Measurements from ENCODE around the gene COL4A1. TPM values are rescaled to one million over a fixed set of nuclear protein-coding genes. Genes with fewer than 3 reads are reported as not detected.

The COL4A1 gene
- polyA plus RNA-seq, 1 of the 3 experiments (the other 2 are of a cell fraction) = 30.3 TPM

DNA sequence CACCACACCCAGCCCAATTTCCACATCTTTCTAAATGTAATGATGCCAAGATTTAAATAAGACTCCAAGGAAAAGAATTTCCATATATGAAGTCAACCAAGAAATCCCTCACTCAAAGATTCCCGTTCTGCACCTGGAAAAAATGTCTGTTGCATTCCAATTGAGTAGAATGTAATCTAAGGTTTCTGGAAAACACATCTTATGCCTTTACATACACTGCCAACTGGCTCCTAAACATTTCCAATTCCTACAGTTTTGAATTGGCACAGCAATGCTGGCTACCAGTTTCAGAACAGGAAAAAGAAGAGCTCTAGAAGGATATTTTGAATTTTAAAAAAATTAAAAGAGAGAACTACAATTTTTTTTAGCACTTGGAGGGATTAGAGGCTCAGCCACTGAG is 43.1 kb upstream of the COL4A1 start:
- Histone ChIP-seq H3K4me2 (no peak overlapping the region), H3K9me2 (no peaks in the 10 kb centered on the region), H3K9ac (no peak overlapping the region), H3K79me2 (ENCODE audit: insufficient read depth) (peaks cover 82% of the 10 kb centered on the region), H3K4me3 (ENCODE audit: low read depth in 2 of 2, low read length in 1 of 2) (no peak overlapping the region), H3K9me3 (no peaks in the 10 kb centered on the region), H3K36me3 (replicated peaks in 1 of 2; ENCODE audit: control insufficient read depth in 1 of 2, insufficient read depth in 2 of 2, low read length in 1 of 2) (peaks cover 0 to 9% of the 10 kb centered on the region in 2 experiments), H3K27ac (ENCODE audit: low read depth in 2 of 2, low read length in 1 of 2) (no peak overlapping the region), H3K4me1 (ENCODE audit: control insufficient read depth in 1 of 2, insufficient read depth in 2 of 2, low read depth in 1 of 2, low read length in 1 of 2) (peaks cover 10 to 30% of the 10 kb centered on the region in 2 experiments; a peak in 2 of 4 replicates), H3F3A (replicated peaks; ENCODE audit: insufficient read depth) (peaks cover 33% of the 10 kb centered on the region), H4K20me1 (ENCODE audit: insufficient read depth) (no peaks in the 10 kb centered on the region), H3K27me3 (ENCODE audit: insufficient read depth) (no peaks in the 10 kb centered on the region), H2AFZ (ENCODE audit: low read depth) (no peak overlapping the region)
- TF ChIP-seq, protein P1, sequence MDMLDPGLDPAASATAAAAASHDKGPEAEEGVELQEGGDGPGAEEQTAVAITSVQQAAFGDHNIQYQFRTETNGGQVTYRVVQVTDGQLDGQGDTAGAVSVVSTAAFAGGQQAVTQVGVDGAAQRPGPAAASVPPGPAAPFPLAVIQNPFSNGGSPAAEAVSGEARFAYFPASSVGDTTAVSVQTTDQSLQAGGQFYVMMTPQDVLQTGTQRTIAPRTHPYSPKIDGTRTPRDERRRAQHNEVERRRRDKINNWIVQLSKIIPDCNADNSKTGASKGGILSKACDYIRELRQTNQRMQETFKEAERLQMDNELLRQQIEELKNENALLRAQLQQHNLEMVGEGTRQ (IDR thresholded peaks at IDR 0.05; ENCODE audit: borderline replicate concordance, low read depth, low read length) = no peak
- TF ChIP-seq, protein P2, sequence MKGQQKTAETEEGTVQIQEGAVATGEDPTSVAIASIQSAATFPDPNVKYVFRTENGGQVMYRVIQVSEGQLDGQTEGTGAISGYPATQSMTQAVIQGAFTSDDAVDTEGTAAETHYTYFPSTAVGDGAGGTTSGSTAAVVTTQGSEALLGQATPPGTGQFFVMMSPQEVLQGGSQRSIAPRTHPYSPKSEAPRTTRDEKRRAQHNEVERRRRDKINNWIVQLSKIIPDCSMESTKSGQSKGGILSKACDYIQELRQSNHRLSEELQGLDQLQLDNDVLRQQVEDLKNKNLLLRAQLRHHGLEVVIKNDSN (IDR thresholded peaks at IDR 0.05; ENCODE audit: borderline replicate concordance, low read depth) = no peak
- no peak for TF ChIP-seq RCOR1 (IDR thresholded peaks at IDR 0.05; ENCODE audit: low read length)
- TF ChIP-seq TEAD4 (IDR thresholded peaks at IDR 0.05; ENCODE audit: borderline replicate concordance, insufficient read depth) = no peak
- TF ChIP-seq, protein P3, sequence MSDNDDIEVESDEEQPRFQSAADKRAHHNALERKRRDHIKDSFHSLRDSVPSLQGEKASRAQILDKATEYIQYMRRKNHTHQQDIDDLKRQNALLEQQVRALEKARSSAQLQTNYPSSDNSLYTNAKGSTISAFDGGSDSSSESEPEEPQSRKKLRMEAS (IDR thresholded peaks at IDR 0.05; ENCODE audit: low read depth) = no peak
- no peak for TF ChIP-seq SIN3A (IDR thresholded peaks at IDR 0.05; ENCODE audit: borderline replicate concordance, low read depth, low read length)
- no peak for TF ChIP-seq JUND (IDR thresholded peaks at IDR 0.05)
- no peak for TF ChIP-seq MXI1 (IDR thresholded peaks at IDR 0.05; ENCODE audit: low read depth, low read length)
- TF ChIP-seq RXRA (IDR thresholded peaks at IDR 0.05; ENCODE audit: borderline replicate concordance, low read depth) = no peak
- TF ChIP-seq, protein P4, sequence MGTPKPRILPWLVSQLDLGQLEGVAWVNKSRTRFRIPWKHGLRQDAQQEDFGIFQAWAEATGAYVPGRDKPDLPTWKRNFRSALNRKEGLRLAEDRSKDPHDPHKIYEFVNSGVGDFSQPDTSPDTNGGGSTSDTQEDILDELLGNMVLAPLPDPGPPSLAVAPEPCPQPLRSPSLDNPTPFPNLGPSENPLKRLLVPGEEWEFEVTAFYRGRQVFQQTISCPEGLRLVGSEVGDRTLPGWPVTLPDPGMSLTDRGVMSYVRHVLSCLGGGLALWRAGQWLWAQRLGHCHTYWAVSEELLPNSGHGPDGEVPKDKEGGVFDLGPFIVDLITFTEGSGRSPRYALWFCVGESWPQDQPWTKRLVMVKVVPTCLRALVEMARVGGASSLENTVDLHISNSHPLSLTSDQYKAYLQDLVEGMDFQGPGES (IDR thresholded peaks at IDR 0.05; ENCODE audit: low read depth, low read length) = no peak
- WGBS (ENCODE audit: low lambda C conversion rate) = 88% methylated on average over 1 of the region's 1 CpG
- ChIA-PET CTCF (interaction anchor here (1.5 kb wide), 1 partner anchor 9 kb away, joined by 4 read pairs; no protein-coding TSS in a partner anchor), POLR2A (no interaction called here)
- no peak for DNase-seq

DNA sequence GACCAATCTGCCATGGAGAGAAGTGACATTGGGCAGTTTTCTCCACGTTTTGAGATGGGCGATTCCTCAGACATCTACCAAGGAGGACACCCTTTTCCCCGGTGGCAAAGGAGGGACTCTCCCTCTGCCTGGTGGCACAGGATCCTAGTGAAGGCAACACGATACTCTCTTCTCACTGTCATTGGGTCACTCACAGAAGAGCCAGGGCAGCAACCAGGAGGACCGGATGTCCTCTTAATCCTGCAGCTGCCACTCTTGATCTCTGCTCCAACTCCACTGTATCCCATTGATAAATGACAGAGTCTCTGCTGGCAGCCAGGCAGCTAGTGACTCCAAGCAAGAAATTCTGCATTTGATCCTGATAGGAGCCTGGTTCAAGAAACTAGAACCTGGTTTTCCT is 42.3 kb upstream of the COL4A1 start:
- no peak overlapping the region for H3K4me3 ChIP-seq (ENCODE audit: low read depth in 2 of 2, low read length in 1 of 2)
- no peak for DNase-seq
- no peak overlapping the region for H3K4me2 ChIP-seq
- no peak overlapping the region for H3K9ac ChIP-seq
- POLR2A ChIA-PET = no interaction called here
- H3K27ac ChIP-seq (ENCODE audit: low read depth in 2 of 2, low read length in 1 of 2) = peak overlapping the region in 1 of 2 experiments; percentile 88; a peak in 2 of 4 replicates
- H3K9me3 ChIP-seq = no peaks in the 10 kb centered on the region
- CTCF ChIA-PET = no interaction called here
- H3K9me2 ChIP-seq = no peaks in the 10 kb centered on the region
- H3K27me3 ChIP-seq (ENCODE audit: insufficient read depth) = no peaks in the 10 kb centered on the region
- peaks cover 0 to 13% of the 10 kb centered on the region in 2 experiments for H3K36me3 ChIP-seq (replicated peaks in 1 of 2; ENCODE audit: control insufficient read depth in 1 of 2, insufficient read depth in 2 of 2, low read length in 1 of 2)
- no peaks in the 10 kb centered on the region for H4K20me1 ChIP-seq (ENCODE audit: insufficient read depth)
- H3K4me1 ChIP-seq (ENCODE audit: control insufficient read depth in 1 of 2, insufficient read depth in 2 of 2, low read depth in 1 of 2, low read length in 1 of 2) = peaks cover 8 to 30% of the 10 kb centered on the region in 2 experiments; a peak in 2 of 4 replicates
- H3F3A ChIP-seq (replicated peaks; ENCODE audit: insufficient read depth) = peaks cover 38% of the 10 kb centered on the region
- peaks cover 82% of the 10 kb centered on the region for H3K79me2 ChIP-seq (ENCODE audit: insufficient read depth)
- 93% methylated on average over 4 of the region's 5 CpGs for WGBS (ENCODE audit: low lambda C conversion rate)
- no peak overlapping the region for H2AFZ ChIP-seq (ENCODE audit: low read depth)
- TF ChIP-seq SIN3A (IDR thresholded peaks at IDR 0.05; ENCODE audit: borderline replicate concordance, low read depth, low read length) (no peak), JUND (IDR thresholded peaks at IDR 0.05) (no peak), MXI1 (IDR thresholded peaks at IDR 0.05; ENCODE audit: low read depth, low read length) (no peak), FOSL2 (IDR thresholded peaks at IDR 0.05; ENCODE audit: borderline replicate concordance, low read depth) (no peak), TEAD4 (IDR thresholded peaks at IDR 0.05; ENCODE audit: borderline replicate concordance, insufficient read depth) (no peak), RFX5 (IDR thresholded peaks at IDR 0.05; ENCODE audit: low read length) (no peak), MEF2A (IDR thresholded peaks at IDR 0.05; ENCODE audit: borderline replicate concordance, low read depth) (no peak)
- TF ChIP-seq, protein P5, sequence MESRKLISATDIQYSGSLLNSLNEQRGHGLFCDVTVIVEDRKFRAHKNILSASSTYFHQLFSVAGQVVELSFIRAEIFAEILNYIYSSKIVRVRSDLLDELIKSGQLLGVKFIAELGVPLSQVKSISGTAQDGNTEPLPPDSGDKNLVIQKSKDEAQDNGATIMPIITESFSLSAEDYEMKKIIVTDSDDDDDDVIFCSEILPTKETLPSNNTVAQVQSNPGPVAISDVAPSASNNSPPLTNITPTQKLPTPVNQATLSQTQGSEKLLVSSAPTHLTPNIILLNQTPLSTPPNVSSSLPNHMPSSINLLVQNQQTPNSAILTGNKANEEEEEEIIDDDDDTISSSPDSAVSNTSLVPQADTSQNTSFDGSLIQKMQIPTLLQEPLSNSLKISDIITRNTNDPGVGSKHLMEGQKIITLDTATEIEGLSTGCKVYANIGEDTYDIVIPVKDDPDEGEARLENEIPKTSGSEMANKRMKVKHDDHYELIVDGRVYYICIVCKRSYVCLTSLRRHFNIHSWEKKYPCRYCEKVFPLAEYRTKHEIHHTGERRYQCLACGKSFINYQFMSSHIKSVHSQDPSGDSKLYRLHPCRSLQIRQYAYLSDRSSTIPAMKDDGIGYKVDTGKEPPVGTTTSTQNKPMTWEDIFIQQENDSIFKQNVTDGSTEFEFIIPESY (IDR thresholded peaks at IDR 0.05; ENCODE audit: borderline replicate concordance, low read depth) = no peak
- TF ChIP-seq, protein P6, sequence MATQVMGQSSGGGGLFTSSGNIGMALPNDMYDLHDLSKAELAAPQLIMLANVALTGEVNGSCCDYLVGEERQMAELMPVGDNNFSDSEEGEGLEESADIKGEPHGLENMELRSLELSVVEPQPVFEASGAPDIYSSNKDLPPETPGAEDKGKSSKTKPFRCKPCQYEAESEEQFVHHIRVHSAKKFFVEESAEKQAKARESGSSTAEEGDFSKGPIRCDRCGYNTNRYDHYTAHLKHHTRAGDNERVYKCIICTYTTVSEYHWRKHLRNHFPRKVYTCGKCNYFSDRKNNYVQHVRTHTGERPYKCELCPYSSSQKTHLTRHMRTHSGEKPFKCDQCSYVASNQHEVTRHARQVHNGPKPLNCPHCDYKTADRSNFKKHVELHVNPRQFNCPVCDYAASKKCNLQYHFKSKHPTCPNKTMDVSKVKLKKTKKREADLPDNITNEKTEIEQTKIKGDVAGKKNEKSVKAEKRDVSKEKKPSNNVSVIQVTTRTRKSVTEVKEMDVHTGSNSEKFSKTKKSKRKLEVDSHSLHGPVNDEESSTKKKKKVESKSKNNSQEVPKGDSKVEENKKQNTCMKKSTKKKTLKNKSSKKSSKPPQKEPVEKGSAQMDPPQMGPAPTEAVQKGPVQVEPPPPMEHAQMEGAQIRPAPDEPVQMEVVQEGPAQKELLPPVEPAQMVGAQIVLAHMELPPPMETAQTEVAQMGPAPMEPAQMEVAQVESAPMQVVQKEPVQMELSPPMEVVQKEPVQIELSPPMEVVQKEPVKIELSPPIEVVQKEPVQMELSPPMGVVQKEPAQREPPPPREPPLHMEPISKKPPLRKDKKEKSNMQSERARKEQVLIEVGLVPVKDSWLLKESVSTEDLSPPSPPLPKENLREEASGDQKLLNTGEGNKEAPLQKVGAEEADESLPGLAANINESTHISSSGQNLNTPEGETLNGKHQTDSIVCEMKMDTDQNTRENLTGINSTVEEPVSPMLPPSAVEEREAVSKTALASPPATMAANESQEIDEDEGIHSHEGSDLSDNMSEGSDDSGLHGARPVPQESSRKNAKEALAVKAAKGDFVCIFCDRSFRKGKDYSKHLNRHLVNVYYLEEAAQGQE (IDR thresholded peaks at IDR 0.05; ENCODE audit: low read depth, low read length) = no peak
- TF ChIP-seq, protein P4 (IDR thresholded peaks at IDR 0.05; ENCODE audit: low read depth, low read length) = no peak
